Ramos (cell line): ENCODE measurements around the gene FANCC.
"Not testable (repeated sequence)": the region's sequence is repeated elsewhere in the genome, so short reads cannot be mapped to it uniquely, and the experiment has no call there.

ENCODE experiments used
- in situ Hi-C: fragments of 300-500 bp; cut with MboI; formaldehyde crosslinking; loops from one replicate; pipeline ENCODE4 v1.14.3; 2022; ENCODE audit warnings: low sequenced_read_pairs; ENCODE audit not compliant: unreplicated experiment

FANCC gene

GRCh38 chr9:95285307-95285706, 32.2 kb downstream of the FANCC start:
- in situ Hi-C loops, result no loop called here

- in situ Hi-C loops, result no loop called here
These were observed 33.1 kb downstream of the FANCC start for GRCh38 chr9:95284162-95285080.

- in situ Hi-C loops, result no loop called here
These were observed 33.8 kb downstream of the FANCC start for GRCh38 chr9:95283673-95284072.

- in situ Hi-C loops, result no loop called here
These were observed 35.2 kb downstream of the FANCC start for GRCh38 chr9:95282332-95282731.

GRCh38 chr9:95280745-95281144, 36.8 kb downstream of the FANCC start:
- in situ Hi-C loops, result no loop called here

- in situ Hi-C loops, result no loop called here
These were observed 40.0 kb downstream of the FANCC start for GRCh38 chr9:95277509-95277908.

- in situ Hi-C loops, result no loop called here
These were observed 41.0 kb downstream of the FANCC start for GRCh38 chr9:95276395-95276954.

GRCh38 chr9:95274160-95274559, 43.3 kb downstream of the FANCC start:
- in situ Hi-C loops, result not testable (repeated sequence)

GRCh38 chr9:95273369-95274022, 44.0 kb downstream of the FANCC start:
- in situ Hi-C loops, result no loop called here

GRCh38 chr9:95272830-95273229, 44.7 kb downstream of the FANCC start:
- in situ Hi-C loops, result no loop called here

- in situ Hi-C loops, result no loop called here
These were observed 46.7 kb downstream of the FANCC start for GRCh38 chr9:95270790-95271189.

GRCh38 chr9:95269803-95270773, 47.4 kb downstream of the FANCC start:
- in situ Hi-C loops, result not testable (repeated sequence)

GRCh38 chr9:95268681-95269080, 48.8 kb downstream of the FANCC start:
- in situ Hi-C loops, result no loop called here

GRCh38 chr9:95266649-95267048, 50.9 kb downstream of the FANCC start:
- in situ Hi-C loops, result no loop called here

GRCh38 chr9:95265960-95266359, 51.5 kb downstream of the FANCC start:
- in situ Hi-C loops, result no loop called here

GRCh38 chr9:95264954-95265615, 52.4 kb downstream of the FANCC start:
- in situ Hi-C loops, result no loop called here

GRCh38 chr9:95261890-95262289, 55.6 kb downstream of the FANCC start:
- in situ Hi-C loops, result no loop called here

GRCh38 chr9:95250462-95251221, 66.9 kb downstream of the FANCC start:
- in situ Hi-C loops, result no loop called here

GRCh38 chr9:95249986-95250385, 67.5 kb downstream of the FANCC start:
- in situ Hi-C loops, result no loop called here
